ENCODE results near the gene NOSIP. TPM values are rescaled to one million over a fixed set of nuclear protein-coding genes. Genes with fewer than 3 reads are reported as not detected.

Gene NOSIP
- total RNA-seq, 1 donor from 2014 or later = 66.1 TPM

DNA sequence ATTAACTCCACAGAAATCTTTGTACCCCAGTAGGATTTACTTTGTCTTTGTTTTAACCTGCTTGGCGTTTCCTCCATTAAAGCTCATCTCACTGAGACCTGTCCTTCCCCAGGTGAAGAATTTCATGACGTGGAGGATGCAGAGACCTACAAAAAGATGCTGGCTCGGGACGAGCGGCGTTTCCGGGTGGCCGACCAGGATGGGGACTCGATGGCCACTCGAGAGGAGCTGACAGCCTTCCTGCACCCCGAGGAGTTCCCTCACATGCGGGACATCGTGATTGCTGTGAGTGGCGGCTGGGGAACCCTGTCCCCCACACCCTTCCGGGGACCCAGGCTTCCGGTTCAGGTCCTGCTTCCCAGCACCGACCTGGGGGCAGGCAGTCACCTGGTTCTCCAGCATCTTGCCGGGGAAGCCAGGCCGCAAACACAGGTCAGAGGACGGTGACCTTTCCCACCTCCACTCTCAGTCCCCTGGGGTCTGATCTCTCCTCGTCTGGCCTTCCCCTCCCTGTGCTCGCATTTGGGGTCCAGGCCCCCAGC lies 43.4 kb downstream of the NOSIP start:
- intact Hi-C loops (cut with micrococcal nuclease) = no loop called here
- Mint-ChIP-seq H3K9me3 (no peaks in the 10 kb centered on the region), H3K27me3 (peaks cover 2% of the 10 kb centered on the region), H3K27ac (no peak overlapping the region), H3K36me3 (ENCODE audit: low read depth) (no peaks in the 10 kb centered on the region), H3K4me1 (peaks cover 19% of the 10 kb centered on the region), H3K4me3 (no peak overlapping the region)
- DNase-seq = peak; percentile 56

- no peaks in the 10 kb centered on the region for H3K9me3 Mint-ChIP-seq
- intact Hi-C loops (cut with micrococcal nuclease) = loop anchor here (1.0 kb wide), 1 partner anchor 8 kb away; no protein-coding TSS in a partner anchor
Observed at GRCh38 chr19:49534632-49535385, 45.5 kb downstream of the NOSIP start.

GRCh38 chr19:49533551-49534488 lies 46.5 kb downstream of the NOSIP start:
- intact Hi-C loops (cut with micrococcal nuclease) = no loop called here
- peak overlapping the region; percentile 83 for H3K4me3 Mint-ChIP-seq
- peaks cover 18% of the 10 kb centered on the region for H3K4me1 Mint-ChIP-seq

More at GRCh38 chr19:49534632-49535385, 45.5 kb downstream of the NOSIP start:
- H3K4me1 Mint-ChIP-seq = peaks cover 18% of the 10 kb centered on the region
- H3K27ac Mint-ChIP-seq = peak overlapping the region; percentile 81
- H3K27me3 Mint-ChIP-seq = peaks cover 2% of the 10 kb centered on the region
- DNase-seq = peak; percentile 70
- H3K4me3 Mint-ChIP-seq = peak overlapping the region; percentile 83
- no peaks in the 10 kb centered on the region for H3K36me3 Mint-ChIP-seq (ENCODE audit: low read depth)

GRCh38 chr19:49530708-49531107 lies 49.6 kb downstream of the NOSIP start:
- peaks cover 31% of the 10 kb centered on the region for H3K4me1 Mint-ChIP-seq
- H3K4me3 Mint-ChIP-seq = no peak overlapping the region
- H3K36me3 Mint-ChIP-seq (ENCODE audit: low read depth) = no peaks in the 10 kb centered on the region
- intact Hi-C loops (cut with micrococcal nuclease) = no loop called here
- peaks cover 6% of the 10 kb centered on the region for H3K27me3 Mint-ChIP-seq
- DNase-seq = no peak
- H3K9me3 Mint-ChIP-seq = no peaks in the 10 kb centered on the region
- H3K27ac Mint-ChIP-seq = no peak overlapping the region

More at GRCh38 chr19:49533551-49534488, 46.5 kb downstream of the NOSIP start:
- DNase-seq = peak; percentile 96
- H3K27me3 Mint-ChIP-seq = peaks cover 4% of the 10 kb centered on the region
- peak overlapping the region; percentile 81 for H3K27ac Mint-ChIP-seq
- no peaks in the 10 kb centered on the region for H3K36me3 Mint-ChIP-seq (ENCODE audit: low read depth)
- H3K9me3 Mint-ChIP-seq = no peaks in the 10 kb centered on the region

DNA sequence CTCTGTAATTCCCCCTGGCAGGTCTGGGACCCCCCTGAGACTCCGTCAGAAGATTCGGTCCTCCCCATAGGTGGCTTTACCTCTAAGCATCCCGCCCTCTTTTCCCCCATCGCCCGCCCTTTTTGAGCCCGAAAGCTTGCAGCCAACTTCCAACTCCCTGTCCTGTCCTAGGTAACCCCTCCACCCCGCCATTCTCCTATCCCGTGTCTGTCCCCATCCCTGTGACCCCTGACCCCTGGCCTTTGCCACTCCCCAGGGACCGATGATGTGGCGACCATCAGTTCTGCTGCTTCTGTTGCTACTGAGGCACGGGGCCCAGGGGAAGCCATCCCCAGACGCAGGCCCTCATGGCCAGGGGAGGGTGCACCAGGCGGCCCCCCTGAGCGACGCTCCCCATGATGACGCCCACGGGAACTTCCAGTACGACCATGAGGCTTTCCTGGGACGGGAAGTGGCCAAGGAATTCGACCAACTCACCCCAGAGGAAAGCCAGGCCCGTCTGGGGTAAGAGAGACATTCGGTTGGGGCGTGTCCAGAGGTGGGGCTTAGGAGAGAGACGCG lies 52.1 kb downstream of the NOSIP start:
- no peaks in the 10 kb centered on the region for H3K9me3 Mint-ChIP-seq
- H3K4me3 Mint-ChIP-seq = peak overlapping the region; percentile 81
- H3K27ac Mint-ChIP-seq = peak overlapping the region; percentile 29
- H3K36me3 Mint-ChIP-seq (ENCODE audit: low read depth) = no peaks in the 10 kb centered on the region
- peaks cover 4% of the 10 kb centered on the region for H3K27me3 Mint-ChIP-seq
- H3K4me1 Mint-ChIP-seq = peaks cover 20% of the 10 kb centered on the region
- no peak for DNase-seq
- intact Hi-C loops (cut with micrococcal nuclease) = no loop called here

GRCh38 chr19:49524812-49525455 lies 55.4 kb downstream of the NOSIP start:
- intact Hi-C loops (cut with micrococcal nuclease) = no loop called here
- Mint-ChIP-seq H3K4me1 (peaks cover 15% of the 10 kb centered on the region), H3K27me3 (peaks cover 4% of the 10 kb centered on the region), H3K4me3 (no peak overlapping the region), H3K27ac (no peak overlapping the region), H3K9me3 (no peaks in the 10 kb centered on the region), H3K36me3 (ENCODE audit: low read depth) (no peaks in the 10 kb centered on the region)
- no peak for DNase-seq

DNA sequence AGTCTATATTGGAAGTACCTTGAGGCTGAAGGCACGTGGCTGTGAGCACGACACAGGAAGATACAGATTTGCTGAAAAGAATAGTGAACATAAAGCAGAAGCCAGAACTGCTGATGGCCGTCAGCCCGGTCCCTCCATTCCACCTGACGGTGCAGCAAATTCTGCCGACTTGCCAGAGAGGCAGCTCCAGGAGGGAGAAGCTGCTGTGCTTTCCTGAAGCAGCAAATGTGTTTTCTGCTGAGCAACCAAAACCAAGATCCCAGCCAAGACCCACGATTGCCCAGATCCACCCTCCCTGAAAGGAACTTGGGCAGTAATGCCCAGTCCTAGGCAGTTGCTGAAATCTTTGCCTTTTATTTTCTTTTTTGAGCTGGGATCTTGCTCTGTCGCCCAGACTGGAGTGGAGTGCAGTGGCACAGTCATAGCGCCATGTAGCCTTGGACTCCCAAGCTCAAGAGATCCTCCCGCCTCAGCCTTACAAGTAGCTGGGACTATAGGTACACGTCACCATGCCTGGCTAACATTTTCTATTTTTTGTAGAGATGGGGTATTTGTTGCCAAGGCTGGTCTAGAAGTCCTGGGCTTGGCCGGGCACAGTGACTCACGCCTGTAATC lies 59.5 kb downstream of the NOSIP start:
- Mint-ChIP-seq H3K9me3 (no peaks in the 10 kb centered on the region), H3K4me1 (peaks cover 2% of the 10 kb centered on the region), H3K36me3 (ENCODE audit: low read depth) (no peaks in the 10 kb centered on the region), H3K27ac (no peak overlapping the region), H3K4me3 (no peak overlapping the region), H3K27me3 (peaks cover 4% of the 10 kb centered on the region)
- no peak for DNase-seq
- intact Hi-C loops (cut with micrococcal nuclease) = no loop called here

- Mint-ChIP-seq H3K36me3 (ENCODE audit: low read depth) (no peaks in the 10 kb centered on the region), H3K4me3 (no peak overlapping the region), H3K27me3 (peaks cover 6% of the 10 kb centered on the region), H3K9me3 (no peaks in the 10 kb centered on the region), H3K4me1 (peaks cover 7% of the 10 kb centered on the region), H3K27ac (no peak overlapping the region)
- DNase-seq = no peak
- intact Hi-C loops (cut with micrococcal nuclease) = no loop called here
Observed at GRCh38 chr19:49518033-49518432, 62.3 kb downstream of the NOSIP start.

DNA sequence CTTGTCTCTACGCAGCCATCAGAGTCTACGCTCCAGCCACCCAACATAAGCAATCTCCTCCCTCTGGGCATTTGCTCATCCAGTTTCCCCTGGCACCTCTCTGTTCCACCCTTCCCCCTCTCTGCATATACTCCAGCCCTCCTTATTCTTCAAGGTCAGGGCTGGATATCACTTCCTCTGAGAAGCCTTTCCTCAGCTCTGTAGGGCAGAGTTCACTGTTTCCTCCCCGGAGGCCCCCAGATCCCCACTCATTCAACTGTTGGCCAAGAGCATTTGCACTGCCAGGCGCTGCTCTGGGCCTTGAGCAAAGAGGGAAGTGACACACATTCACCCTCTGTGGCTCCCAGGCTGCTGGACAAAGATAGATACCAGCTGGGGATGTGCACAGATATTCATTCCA lies 64.6 kb downstream of the NOSIP start:
- Mint-ChIP-seq H3K9me3 (no peaks in the 10 kb centered on the region), H3K36me3 (ENCODE audit: low read depth) (no peaks in the 10 kb centered on the region), H3K27ac (no peak overlapping the region), H3K4me1 (peaks cover 18% of the 10 kb centered on the region), H3K27me3 (peaks cover 10% of the 10 kb centered on the region), H3K4me3 (no peak overlapping the region)
- intact Hi-C loops (cut with micrococcal nuclease) = no loop called here
- DNase-seq = no peak

DNA sequence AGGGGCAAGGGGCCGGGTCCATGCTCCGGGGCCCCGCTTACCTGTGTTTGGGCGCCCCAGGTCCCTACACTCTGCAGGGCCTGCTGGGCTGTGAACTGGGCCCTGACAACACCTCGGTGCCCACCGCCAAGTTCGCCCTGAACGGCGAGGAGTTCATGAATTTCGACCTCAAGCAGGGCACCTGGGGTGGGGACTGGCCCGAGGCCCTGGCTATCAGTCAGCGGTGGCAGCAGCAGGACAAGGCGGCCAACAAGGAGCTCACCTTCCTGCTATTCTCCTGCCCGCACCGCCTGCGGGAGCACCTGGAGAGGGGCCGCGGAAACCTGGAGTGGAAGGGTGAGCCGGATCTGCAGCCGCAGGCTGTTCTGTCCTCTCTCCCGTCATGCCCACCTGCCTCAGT lies 66.2 kb downstream of the NOSIP start:
- DNase-seq = no peak
- H3K9me3 Mint-ChIP-seq = no peaks in the 10 kb centered on the region
- no peak overlapping the region for H3K27ac Mint-ChIP-seq
- intact Hi-C loops (cut with micrococcal nuclease) = no loop called here
- H3K4me1 Mint-ChIP-seq = peaks cover 18% of the 10 kb centered on the region
- H3K27me3 Mint-ChIP-seq = peaks cover 8% of the 10 kb centered on the region
- H3K4me3 Mint-ChIP-seq = peak overlapping the region; percentile 75
- no peaks in the 10 kb centered on the region for H3K36me3 Mint-ChIP-seq (ENCODE audit: low read depth)

- peak overlapping the region; percentile 66 for H3K27ac Mint-ChIP-seq
- H3K9me3 Mint-ChIP-seq = no peaks in the 10 kb centered on the region
- H3K27me3 Mint-ChIP-seq = peaks cover 7% of the 10 kb centered on the region
- H3K36me3 Mint-ChIP-seq (ENCODE audit: low read depth) = no peaks in the 10 kb centered on the region
- peak overlapping the region; percentile 75 for H3K4me3 Mint-ChIP-seq
- H3K4me1 Mint-ChIP-seq = peaks cover 18% of the 10 kb centered on the region
- peak; percentile 59 for DNase-seq
- intact Hi-C loops (cut with micrococcal nuclease) = no loop called here
Observed at GRCh38 chr19:49513746-49514118, 66.6 kb downstream of the NOSIP start.

GRCh38 chr19:49512970-49513745 lies 67.2 kb downstream of the NOSIP start:
- Mint-ChIP-seq H3K27ac (peak overlapping the region; percentile 66), H3K36me3 (ENCODE audit: low read depth) (no peaks in the 10 kb centered on the region), H3K27me3 (peaks cover 7% of the 10 kb centered on the region), H3K4me3 (peak overlapping the region; percentile 75), H3K9me3 (no peaks in the 10 kb centered on the region), H3K4me1 (peaks cover 18% of the 10 kb centered on the region)
- intact Hi-C loops (cut with micrococcal nuclease) = no loop called here
- DNase-seq = peak; percentile 69

Measured in activated CD4-positive, alpha-beta T cell treated with anti-CD3 and anti-CD28 coated beads, Interleukin-2, amount 10 ng/mL, durations not matched to agents 24 days and 14 days (primary cell).